Measurements from ENCODE around the gene TRUB2.

DNA sequence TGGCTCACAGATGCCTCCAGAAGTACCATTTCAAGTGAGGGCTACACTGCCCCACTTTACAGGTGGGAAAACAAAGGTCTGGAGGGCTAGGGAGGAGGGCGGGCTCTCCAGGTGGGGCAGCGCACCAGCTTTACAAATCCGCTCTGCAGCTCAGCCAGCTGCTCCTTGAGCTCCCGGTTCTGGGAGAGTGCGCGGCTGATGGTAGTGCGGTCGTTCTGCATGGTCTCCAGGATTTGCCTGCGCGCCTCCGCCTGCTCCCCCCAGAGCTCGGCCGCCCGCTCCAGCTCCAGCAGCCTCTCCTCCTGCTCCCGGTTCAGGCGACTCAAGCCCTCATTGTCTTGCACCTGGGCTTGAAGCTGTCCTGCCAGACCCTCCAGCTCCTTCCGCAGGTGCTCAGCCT, 61.9 kb downstream of the TRUB2 start:
- no peak for TF ChIP-seq POLR2A (IDR thresholded peaks at IDR 0.05; ENCODE audit: low read depth, low read length)
- TF ChIP-seq, protein P1, sequence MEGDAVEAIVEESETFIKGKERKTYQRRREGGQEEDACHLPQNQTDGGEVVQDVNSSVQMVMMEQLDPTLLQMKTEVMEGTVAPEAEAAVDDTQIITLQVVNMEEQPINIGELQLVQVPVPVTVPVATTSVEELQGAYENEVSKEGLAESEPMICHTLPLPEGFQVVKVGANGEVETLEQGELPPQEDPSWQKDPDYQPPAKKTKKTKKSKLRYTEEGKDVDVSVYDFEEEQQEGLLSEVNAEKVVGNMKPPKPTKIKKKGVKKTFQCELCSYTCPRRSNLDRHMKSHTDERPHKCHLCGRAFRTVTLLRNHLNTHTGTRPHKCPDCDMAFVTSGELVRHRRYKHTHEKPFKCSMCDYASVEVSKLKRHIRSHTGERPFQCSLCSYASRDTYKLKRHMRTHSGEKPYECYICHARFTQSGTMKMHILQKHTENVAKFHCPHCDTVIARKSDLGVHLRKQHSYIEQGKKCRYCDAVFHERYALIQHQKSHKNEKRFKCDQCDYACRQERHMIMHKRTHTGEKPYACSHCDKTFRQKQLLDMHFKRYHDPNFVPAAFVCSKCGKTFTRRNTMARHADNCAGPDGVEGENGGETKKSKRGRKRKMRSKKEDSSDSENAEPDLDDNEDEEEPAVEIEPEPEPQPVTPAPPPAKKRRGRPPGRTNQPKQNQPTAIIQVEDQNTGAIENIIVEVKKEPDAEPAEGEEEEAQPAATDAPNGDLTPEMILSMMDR (IDR thresholded peaks at IDR 0.05; ENCODE audit: extremely low read depth in 1 of 2, insufficient read depth in 1 of 2, low read depth in 1 of 2, low read length in 2 of 2), result no peak
- no peak for TF ChIP-seq JUN (IDR thresholded peaks at IDR 0.05; ENCODE audit: borderline replicate concordance, insufficient read depth, insufficient read length, low read depth)
- TF ChIP-seq, protein P2, sequence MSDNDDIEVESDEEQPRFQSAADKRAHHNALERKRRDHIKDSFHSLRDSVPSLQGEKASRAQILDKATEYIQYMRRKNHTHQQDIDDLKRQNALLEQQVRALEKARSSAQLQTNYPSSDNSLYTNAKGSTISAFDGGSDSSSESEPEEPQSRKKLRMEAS (IDR thresholded peaks at IDR 0.05; ENCODE audit: insufficient read depth, insufficient read length), result no peak
- no peak for TF ChIP-seq POLR2AphosphoS5 (IDR thresholded peaks at IDR 0.05; ENCODE audit: insufficient read depth, low read depth, low read length)
- TF ChIP-seq EZH2 (IDR thresholded peaks at IDR 0.05; ENCODE audit: borderline replicate concordance, low read depth, low read length, severe bottlenecking), result no peak

All from endothelial cell of umbilical vein (primary cell).